DOHH2 (cell line): Measurements from ENCODE around the gene STUB1.

Source experiments
- EZH2phosphoT487 ChIP-seq: fragments of 200-600 bp; sonication (generic); IDR thresholded peaks from 2 replicates; pipeline ENCODE4 v1.6.1; 2017; ENCODE audit warnings: borderline replicate concordance, mild to moderate bottlenecking, antibody characterized with exemption, low read length, moderate library complexity, mixed read lengths
- TF ChIP-seq, protein P1 (sequence below): fragments of 200-600 bp; sonication (generic); IDR thresholded peaks from one replicate; pipeline ENCODE4 v1.5.1; 2014; ENCODE audit warnings: antibody characterized with exemption, mild to moderate bottlenecking, low read depth, low read length; ENCODE audit not compliant: poor library complexity, severe bottlenecking

DNA sequence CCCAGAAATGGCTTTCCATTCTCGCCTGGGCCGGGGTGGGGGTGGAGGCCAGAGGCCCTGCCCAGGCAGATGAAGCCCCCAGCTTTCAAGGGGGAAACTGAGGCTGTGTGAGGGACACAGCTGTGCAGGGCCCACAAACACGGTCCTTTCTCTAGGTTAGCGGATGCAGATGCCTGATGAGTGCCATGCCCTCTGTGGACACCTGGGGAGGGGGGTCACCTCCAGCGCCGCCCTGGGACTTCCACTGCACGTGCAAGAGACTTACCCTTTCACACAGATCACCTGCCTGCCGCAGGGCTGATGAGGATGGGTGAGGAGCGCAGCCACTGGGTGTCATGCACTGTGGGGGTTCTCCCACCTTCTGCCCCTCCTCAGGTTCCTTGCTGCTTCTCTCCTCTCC is 38.2 kb downstream of the STUB1 start:
- TF ChIP-seq, protein P1, sequence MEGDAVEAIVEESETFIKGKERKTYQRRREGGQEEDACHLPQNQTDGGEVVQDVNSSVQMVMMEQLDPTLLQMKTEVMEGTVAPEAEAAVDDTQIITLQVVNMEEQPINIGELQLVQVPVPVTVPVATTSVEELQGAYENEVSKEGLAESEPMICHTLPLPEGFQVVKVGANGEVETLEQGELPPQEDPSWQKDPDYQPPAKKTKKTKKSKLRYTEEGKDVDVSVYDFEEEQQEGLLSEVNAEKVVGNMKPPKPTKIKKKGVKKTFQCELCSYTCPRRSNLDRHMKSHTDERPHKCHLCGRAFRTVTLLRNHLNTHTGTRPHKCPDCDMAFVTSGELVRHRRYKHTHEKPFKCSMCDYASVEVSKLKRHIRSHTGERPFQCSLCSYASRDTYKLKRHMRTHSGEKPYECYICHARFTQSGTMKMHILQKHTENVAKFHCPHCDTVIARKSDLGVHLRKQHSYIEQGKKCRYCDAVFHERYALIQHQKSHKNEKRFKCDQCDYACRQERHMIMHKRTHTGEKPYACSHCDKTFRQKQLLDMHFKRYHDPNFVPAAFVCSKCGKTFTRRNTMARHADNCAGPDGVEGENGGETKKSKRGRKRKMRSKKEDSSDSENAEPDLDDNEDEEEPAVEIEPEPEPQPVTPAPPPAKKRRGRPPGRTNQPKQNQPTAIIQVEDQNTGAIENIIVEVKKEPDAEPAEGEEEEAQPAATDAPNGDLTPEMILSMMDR = no peak
- TF ChIP-seq EZH2phosphoT487 = no peak
